ENCODE data around the gene CUEDC1.

CUEDC1 gene

DNA sequence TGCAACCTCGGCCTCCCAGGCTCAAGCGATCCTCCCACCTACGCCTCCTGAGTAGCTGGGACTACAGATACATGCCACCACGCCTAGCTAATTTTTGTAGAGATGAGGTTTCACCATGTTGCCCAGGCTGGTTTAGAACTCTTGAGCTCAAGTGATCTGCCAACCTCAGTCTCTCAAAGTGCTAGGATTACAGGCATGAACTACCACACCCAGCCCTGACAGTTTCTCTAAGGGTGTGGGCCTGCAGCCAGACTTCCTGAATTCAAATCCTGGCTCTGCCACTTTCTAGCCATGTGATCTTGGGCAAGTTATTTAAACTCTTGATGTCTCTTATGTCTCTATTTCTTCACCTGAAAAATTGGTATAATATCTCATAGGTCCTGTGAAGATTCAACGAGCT, 5.6 kb downstream of the CUEDC1 start:
- no peak overlapping the region for H3K4me3 ChIP-seq (ENCODE audit: low read depth, low read length)
- TF ChIP-seq, protein P1, sequence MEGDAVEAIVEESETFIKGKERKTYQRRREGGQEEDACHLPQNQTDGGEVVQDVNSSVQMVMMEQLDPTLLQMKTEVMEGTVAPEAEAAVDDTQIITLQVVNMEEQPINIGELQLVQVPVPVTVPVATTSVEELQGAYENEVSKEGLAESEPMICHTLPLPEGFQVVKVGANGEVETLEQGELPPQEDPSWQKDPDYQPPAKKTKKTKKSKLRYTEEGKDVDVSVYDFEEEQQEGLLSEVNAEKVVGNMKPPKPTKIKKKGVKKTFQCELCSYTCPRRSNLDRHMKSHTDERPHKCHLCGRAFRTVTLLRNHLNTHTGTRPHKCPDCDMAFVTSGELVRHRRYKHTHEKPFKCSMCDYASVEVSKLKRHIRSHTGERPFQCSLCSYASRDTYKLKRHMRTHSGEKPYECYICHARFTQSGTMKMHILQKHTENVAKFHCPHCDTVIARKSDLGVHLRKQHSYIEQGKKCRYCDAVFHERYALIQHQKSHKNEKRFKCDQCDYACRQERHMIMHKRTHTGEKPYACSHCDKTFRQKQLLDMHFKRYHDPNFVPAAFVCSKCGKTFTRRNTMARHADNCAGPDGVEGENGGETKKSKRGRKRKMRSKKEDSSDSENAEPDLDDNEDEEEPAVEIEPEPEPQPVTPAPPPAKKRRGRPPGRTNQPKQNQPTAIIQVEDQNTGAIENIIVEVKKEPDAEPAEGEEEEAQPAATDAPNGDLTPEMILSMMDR (IDR thresholded peaks at IDR 0.05; ENCODE audit: insufficient read depth, low read depth, low read length, missing control alignments) = no peak
- no peak for DNase-seq (ENCODE audit: low read depth)

DNA sequence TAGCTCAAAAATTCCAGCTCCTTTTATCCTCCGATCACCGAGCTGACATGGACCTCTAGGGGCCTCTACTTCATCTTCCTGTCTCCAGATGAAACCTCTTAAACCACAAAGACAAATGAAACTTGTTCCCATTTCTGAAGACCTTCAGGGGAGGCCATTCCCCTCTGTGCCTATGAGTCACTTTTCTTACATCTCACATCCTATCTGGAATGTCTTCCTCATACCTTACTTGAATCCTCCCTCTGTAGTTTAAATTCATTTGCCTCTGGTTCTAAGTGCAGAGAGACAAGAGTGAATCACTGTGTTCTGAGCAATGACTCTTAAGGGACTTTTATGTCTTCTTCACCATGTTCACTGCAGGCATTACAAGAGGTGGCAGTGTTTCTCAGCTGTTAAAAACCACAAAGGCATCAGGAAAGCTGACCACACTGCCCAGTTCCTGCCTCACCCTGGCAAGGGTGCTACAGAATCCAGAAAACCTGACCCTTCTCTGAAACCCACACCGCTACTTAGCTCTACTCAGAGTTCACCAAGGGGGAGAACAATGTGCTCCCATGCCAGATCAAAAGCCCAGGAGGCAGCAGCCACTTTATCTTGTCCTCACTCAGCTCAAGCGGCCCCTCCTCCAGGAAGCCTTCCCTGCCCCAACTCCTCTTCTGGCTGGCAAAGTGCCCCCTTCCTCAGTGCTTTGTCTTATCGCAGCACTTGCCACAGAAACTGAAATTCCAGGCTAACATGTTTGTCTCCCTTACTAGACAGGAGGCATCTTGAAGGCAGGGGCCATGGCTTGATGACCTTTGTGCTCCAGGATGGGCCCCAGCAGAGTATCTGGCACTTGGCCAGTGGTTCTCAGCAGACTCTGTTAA, 6.4 kb downstream of the CUEDC1 start:
- peak; percentile 42 for DNase-seq (ENCODE audit: low read depth)
- H3K4me3 ChIP-seq (ENCODE audit: low read depth, low read length) = no peak overlapping the region
- TF ChIP-seq, protein P1 (IDR thresholded peaks at IDR 0.05; ENCODE audit: insufficient read depth, low read depth, low read length, missing control alignments) = no peak

DNA sequence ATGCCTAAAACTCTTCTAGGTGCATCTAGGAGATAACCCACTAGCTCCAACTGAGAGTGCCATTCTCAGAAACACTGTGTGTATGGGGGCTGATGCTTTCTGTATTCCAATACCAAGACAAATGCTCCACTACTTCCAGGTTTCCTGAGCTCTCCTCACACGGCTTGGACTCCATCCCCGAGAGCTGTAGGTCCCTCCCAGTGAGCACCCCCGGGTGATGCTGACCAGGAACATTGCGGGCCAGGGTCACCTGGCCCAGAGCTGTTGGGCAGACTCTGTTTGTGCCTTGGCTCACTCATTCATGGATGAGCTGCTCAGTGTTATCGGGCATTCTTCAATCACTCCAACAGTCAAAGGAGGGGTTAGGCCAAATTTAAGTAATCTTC, 7.0 kb downstream of the CUEDC1 start:
- TF ChIP-seq, protein P1 (IDR thresholded peaks at IDR 0.05; ENCODE audit: insufficient read depth, low read depth, low read length, missing control alignments) = no peak
- no peak overlapping the region for H3K4me3 ChIP-seq (ENCODE audit: low read depth, low read length)
- no peak for DNase-seq (ENCODE audit: low read depth)

DNA sequence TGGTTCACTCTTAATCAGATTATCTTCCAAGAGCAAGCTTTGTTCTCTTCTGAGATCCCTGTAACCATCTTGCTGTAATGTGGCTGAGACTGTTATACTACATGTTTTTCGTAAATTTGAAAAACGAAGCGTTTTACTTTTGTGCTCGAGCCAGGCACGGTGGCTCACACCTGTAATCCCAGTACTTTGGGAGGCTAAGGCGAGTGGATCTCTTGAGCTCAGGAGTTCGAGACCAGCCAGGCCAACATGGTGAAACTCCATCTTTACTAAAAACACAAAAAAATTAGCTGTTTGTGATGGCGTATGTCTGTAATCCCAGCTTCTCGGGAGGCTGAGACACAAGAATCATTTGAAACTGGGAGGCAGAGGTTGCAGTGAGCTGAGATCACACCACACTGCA, 7.8 kb downstream of the CUEDC1 start:
- peak overlapping the region; percentile 21 for H3K4me3 ChIP-seq (ENCODE audit: low read depth, low read length)
- no peak for DNase-seq (ENCODE audit: low read depth)
- TF ChIP-seq, protein P1 (IDR thresholded peaks at IDR 0.05; ENCODE audit: insufficient read depth, low read depth, low read length, missing control alignments) = no peak

DNA sequence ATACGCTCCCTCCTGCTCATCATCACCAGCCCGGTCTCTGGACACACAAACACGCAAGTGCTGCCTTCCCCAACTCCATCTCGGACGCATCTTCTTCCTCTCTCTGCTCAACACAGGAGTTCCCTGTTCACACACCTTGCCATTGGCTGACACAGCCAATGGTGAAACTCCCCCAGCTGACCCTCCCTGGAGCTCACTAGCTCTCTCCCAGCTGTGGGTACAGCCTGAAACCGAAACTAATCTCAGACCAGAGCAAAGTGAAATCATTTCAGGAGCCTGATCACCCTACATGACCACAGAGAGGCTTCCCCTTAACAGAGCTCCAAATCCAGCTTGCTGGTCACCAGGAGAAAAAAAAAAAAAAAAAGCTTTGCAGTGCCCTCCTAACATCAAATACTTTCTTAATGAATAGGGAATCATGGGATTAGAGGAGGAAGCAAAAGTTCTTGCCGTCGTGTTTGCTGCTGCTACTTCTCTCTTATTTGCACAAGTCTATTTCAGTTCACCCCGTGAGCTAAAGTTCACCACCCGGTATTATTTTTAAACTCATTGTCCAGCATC, 8.3 kb downstream of the CUEDC1 start:
- peak overlapping the region; percentile 21 for H3K4me3 ChIP-seq (ENCODE audit: low read depth, low read length)
- TF ChIP-seq, protein P1 (IDR thresholded peaks at IDR 0.05; ENCODE audit: insufficient read depth, low read depth, low read length, missing control alignments) = no peak
- DNase-seq (ENCODE audit: low read depth) = peak; percentile 89

DNA sequence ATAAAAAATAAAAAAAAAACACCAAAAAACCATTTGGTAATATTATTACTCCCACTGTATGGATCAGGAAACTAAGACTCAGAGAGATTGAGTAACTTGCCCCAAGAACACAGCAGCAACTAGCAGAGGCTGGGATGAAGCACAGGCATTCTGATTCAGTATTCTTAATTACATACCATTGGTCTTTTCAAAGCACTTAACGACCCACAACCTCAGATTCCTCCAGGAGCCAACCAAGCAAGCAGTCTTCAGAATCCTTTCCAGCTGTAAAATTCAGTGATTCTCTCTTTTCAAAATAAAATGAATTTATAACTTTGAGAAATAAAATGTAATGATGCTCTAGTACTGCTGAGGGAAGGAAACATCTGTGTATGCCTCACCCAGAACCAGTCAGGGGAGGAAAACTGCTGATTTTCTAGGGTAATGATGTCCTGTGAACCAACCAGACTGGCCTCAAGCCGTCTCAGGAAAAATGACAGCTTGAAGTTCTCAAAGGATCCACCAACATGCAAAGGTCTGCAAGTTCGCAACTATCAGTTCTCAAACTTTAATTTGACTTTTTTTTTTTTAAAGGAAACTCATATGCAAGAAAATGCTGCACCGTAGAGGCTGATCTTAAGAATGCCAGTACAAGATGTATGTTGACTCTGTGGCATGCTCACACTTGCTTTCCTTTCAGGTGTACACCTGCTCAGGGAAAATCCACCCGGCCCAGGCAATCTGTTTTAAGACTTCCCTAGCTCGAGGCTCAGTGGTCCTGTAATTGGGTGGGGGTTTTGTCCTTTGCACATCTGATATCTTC, 9.0 kb downstream of the CUEDC1 start:
- H3K4me3 ChIP-seq (ENCODE audit: low read depth, low read length) = peak overlapping the region; percentile 10; the same call in 1 of the 2 replicates
- peak; percentile 53 for DNase-seq (ENCODE audit: low read depth)
- TF ChIP-seq, protein P1 (IDR thresholded peaks at IDR 0.05; ENCODE audit: insufficient read depth, low read depth, low read length, missing control alignments) = no peak
